ENCODE measurements around the gene MTR. TPM values are rescaled to one million over a fixed set of nuclear protein-coding genes. Genes with fewer than 3 reads are reported as not detected.

Gene MTR
- total RNA-seq, 1 donor from 2014 or later: 37.8 TPM

DNA sequence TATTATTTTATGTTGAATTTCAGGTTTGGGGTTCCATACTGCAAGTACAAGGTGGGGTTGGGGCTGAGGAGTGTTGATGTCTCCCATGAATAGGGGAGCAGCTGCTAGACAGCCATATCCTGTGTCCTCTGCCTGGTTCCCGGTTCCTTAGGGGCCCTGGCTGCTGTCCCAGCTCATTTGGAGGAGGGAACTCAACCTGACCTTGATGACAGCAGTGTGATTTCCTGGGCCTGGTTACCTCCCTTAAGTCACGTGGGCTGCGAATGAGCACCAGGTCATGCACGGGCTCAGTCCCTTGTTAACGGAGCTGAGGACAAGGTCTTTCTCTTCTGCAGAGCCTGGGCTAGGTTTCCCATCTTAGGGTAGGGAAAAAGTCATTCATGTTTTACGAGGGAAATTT is 85.1 kb downstream of the MTR start:
- DNase-seq (ENCODE audit: extremely low spot score, unreplicated experiment): no peak
- Mint-ChIP-seq H3K4me3 (ENCODE audit: unreplicated experiment) (no peak overlapping the region), H3K36me3 (ENCODE audit: unreplicated experiment) (peaks cover 24% of the 10 kb centered on the region), H3K4me1 (ENCODE audit: unreplicated experiment) (no peaks in the 10 kb centered on the region), H3K27ac (ENCODE audit: unreplicated experiment) (no peak overlapping the region), H3K9me3 (ENCODE audit: unreplicated experiment) (no peaks in the 10 kb centered on the region), H3K27me3 (ENCODE audit: unreplicated experiment) (no peaks in the 10 kb centered on the region)
- TF ChIP-seq, protein P1, sequence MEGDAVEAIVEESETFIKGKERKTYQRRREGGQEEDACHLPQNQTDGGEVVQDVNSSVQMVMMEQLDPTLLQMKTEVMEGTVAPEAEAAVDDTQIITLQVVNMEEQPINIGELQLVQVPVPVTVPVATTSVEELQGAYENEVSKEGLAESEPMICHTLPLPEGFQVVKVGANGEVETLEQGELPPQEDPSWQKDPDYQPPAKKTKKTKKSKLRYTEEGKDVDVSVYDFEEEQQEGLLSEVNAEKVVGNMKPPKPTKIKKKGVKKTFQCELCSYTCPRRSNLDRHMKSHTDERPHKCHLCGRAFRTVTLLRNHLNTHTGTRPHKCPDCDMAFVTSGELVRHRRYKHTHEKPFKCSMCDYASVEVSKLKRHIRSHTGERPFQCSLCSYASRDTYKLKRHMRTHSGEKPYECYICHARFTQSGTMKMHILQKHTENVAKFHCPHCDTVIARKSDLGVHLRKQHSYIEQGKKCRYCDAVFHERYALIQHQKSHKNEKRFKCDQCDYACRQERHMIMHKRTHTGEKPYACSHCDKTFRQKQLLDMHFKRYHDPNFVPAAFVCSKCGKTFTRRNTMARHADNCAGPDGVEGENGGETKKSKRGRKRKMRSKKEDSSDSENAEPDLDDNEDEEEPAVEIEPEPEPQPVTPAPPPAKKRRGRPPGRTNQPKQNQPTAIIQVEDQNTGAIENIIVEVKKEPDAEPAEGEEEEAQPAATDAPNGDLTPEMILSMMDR (IDR thresholded peaks at IDR 0.05): no peak

DNA sequence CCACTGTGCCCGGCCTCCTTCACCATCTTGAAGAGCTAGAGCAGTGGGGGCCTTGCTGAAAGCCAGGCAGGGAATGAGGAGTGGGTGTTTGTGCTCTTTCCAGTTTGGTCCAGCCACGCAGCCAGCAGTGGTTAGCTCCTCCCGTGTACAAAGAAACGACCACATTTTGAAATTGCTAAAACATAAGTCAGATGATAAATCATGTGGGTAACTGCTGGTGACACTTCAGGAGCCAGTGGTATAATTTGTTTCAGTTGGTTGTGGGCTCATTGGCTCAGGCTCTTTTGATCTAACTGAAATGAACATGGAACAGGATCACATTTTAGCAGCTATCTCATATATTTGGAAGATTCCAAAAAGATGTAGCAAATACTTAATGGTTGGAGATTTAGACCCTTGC is 87.6 kb downstream of the MTR start:
- Mint-ChIP-seq H3K27ac (ENCODE audit: unreplicated experiment) (no peak overlapping the region), H3K27me3 (ENCODE audit: unreplicated experiment) (no peaks in the 10 kb centered on the region), H3K4me3 (ENCODE audit: unreplicated experiment) (no peak overlapping the region), H3K9me3 (ENCODE audit: unreplicated experiment) (no peaks in the 10 kb centered on the region), H3K4me1 (ENCODE audit: unreplicated experiment) (no peaks in the 10 kb centered on the region), H3K36me3 (ENCODE audit: unreplicated experiment) (peaks cover 29% of the 10 kb centered on the region)
- no peak for DNase-seq (ENCODE audit: extremely low spot score, unreplicated experiment)
- TF ChIP-seq, protein P1 (IDR thresholded peaks at IDR 0.05): no peak

DNA sequence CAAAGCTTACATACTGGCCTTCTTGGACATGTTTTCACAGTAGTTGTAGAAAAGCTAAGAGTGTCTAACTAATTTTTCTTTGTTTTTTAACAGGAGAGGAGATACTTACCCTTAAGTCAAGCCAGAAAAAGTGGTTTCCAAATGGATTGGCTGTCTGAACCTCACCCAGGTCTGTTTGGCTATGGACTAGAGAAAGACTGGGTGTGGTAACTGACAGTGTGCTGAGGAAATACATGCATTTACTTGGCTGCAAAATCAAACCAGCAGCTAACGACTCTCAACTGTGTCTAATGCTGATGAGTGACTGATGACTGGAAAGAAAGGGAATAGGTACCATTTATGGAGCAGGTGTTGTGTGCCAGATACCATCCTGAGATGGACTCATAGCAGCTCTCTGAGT is 91.1 kb downstream of the MTR start:
- DNase-seq (ENCODE audit: extremely low spot score, unreplicated experiment): no peak
- TF ChIP-seq, protein P1 (IDR thresholded peaks at IDR 0.05): no peak
- Mint-ChIP-seq H3K4me1 (ENCODE audit: unreplicated experiment) (no peaks in the 10 kb centered on the region), H3K9me3 (ENCODE audit: unreplicated experiment) (no peaks in the 10 kb centered on the region), H3K36me3 (ENCODE audit: unreplicated experiment) (peaks cover 32% of the 10 kb centered on the region), H3K27me3 (ENCODE audit: unreplicated experiment) (no peaks in the 10 kb centered on the region), H3K27ac (ENCODE audit: unreplicated experiment) (no peak overlapping the region), H3K4me3 (ENCODE audit: unreplicated experiment) (no peak overlapping the region)

DNA sequence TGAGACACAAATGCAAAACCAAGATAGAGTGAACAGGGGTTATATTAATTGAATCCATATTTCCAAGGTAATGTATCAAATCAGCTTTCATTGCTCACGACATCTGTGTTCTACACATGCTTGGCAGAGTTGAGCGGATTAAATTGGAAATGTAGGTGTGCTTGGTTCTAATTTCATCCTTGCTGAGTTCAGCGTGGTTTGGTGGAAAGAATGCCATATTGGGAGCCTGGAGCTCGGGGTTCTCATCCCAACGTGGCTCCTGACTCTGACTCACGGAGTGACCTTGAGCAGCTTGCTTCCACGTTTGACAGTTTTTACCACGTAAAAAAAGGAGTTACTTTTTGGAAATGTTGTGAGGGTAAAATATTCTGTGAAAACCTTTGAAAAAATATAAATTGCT is 92.0 kb downstream of the MTR start:
- TF ChIP-seq, protein P1 (IDR thresholded peaks at IDR 0.05): no peak
- no peak for DNase-seq (ENCODE audit: extremely low spot score, unreplicated experiment)
- H3K27me3 Mint-ChIP-seq (ENCODE audit: unreplicated experiment): no peaks in the 10 kb centered on the region
- H3K4me3 Mint-ChIP-seq (ENCODE audit: unreplicated experiment): no peak overlapping the region
- peaks cover 37% of the 10 kb centered on the region for H3K36me3 Mint-ChIP-seq (ENCODE audit: unreplicated experiment)
- no peak overlapping the region for H3K27ac Mint-ChIP-seq (ENCODE audit: unreplicated experiment)
- no peaks in the 10 kb centered on the region for H3K9me3 Mint-ChIP-seq (ENCODE audit: unreplicated experiment)
- no peaks in the 10 kb centered on the region for H3K4me1 Mint-ChIP-seq (ENCODE audit: unreplicated experiment)

DNA sequence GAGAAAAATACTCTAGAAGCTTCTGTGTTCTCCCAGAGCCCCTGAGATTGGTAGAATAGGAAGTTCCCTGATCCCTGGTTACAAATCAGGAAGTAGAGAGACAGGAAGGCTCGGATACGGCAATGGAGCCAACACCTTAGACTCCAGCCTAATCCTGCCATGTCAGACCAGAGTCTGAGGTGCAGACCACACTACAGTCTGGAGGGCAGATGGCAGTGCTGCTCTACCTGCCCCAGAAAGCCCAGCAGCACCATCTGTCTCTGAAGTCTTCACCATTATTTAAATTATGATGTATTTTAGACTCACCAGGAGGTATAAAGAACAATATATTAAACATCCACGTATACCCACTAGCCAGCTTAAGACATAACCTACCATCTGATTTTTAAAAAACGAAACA is 93.0 kb downstream of the MTR start:
- Mint-ChIP-seq H3K36me3 (ENCODE audit: unreplicated experiment) (peaks cover 42% of the 10 kb centered on the region), H3K27me3 (ENCODE audit: unreplicated experiment) (no peaks in the 10 kb centered on the region), H3K27ac (ENCODE audit: unreplicated experiment) (no peak overlapping the region), H3K4me3 (ENCODE audit: unreplicated experiment) (no peak overlapping the region), H3K4me1 (ENCODE audit: unreplicated experiment) (no peaks in the 10 kb centered on the region), H3K9me3 (ENCODE audit: unreplicated experiment) (no peaks in the 10 kb centered on the region)
- DNase-seq (ENCODE audit: extremely low spot score, unreplicated experiment): no peak
- TF ChIP-seq, protein P1 (IDR thresholded peaks at IDR 0.05): no peak

Data from osteocyte (in vitro differentiated cells).